ENCODE results near the gene ABL1.

Gene ABL1

GRCh38 chr9:130931508-130932254 lies 96.6 kb downstream of the ABL1 start:
- DNase-seq (ENCODE audit: low spot score): no peak

- no peak for DNase-seq (ENCODE audit: low spot score)
Observed at GRCh38 chr9:130932255-130933079, 97.4 kb downstream of the ABL1 start.

GRCh38 chr9:130933114-130934046 lies 98.3 kb downstream of the ABL1 start:
- no peak for DNase-seq (ENCODE audit: low spot score)

- DNase-seq (ENCODE audit: low spot score): no peak
Observed at GRCh38 chr9:130934246-130934645, 99.2 kb downstream of the ABL1 start.

GRCh38 chr9:130934702-130935647 lies 99.9 kb downstream of the ABL1 start:
- no peak for DNase-seq (ENCODE audit: low spot score)

- DNase-seq (ENCODE audit: low spot score): no peak
Observed at GRCh38 chr9:130935648-130936271, 100.7 kb downstream of the ABL1 start.

- no peak for DNase-seq (ENCODE audit: low spot score)
Observed at GRCh38 chr9:130936285-130937117, 101.4 kb downstream of the ABL1 start.

Data from hematopoietic multipotent progenitor cell treated with erythropoietin and hydrocortisone succinate and interleukin-3 and kit ligand, for 17 days (in vitro differentiated cells).